Esophagus muscularis mucosa (tissue), 4 donors: Measurements from ENCODE around the gene DUSP21.

Experiments
- CTCF ChIP-seq, 3 experiments: fragments of 200-600 bp in 2 of 3; fragments of 450-650 bp in 1 of 3; sonication (generic) in 2 of 3; IDR thresholded peaks; one replicate each; pipeline ENCODE4 v1.5.1; 2017 to 2019; ENCODE audit warnings: antibody characterized with exemption in 3 of 3, mild to moderate bottlenecking in 2 of 3, moderate library complexity in 1 of 3
- EP300 ChIP-seq: sonication (generic); formaldehyde crosslinking; IDR thresholded peaks from one replicate; pipeline ENCODE4 v1.6.1; 2017; ENCODE audit warnings: antibody characterized with exemption
- POLR2A ChIP-seq: fragments of 450-650 bp; IDR thresholded peaks from one replicate; pipeline ENCODE4 v1.6.1; 2017; ENCODE audit warnings: antibody characterized with exemption, moderate library complexity, mild to moderate bottlenecking, low read depth
- POLR2AphosphoS5 ChIP-seq, 2 donors: sonication (generic); formaldehyde crosslinking; IDR thresholded peaks; one replicate each; pipeline ENCODE4 v1.6.1; 2017; ENCODE audit warnings: antibody characterized with exemption in 2 of 2

DNA sequence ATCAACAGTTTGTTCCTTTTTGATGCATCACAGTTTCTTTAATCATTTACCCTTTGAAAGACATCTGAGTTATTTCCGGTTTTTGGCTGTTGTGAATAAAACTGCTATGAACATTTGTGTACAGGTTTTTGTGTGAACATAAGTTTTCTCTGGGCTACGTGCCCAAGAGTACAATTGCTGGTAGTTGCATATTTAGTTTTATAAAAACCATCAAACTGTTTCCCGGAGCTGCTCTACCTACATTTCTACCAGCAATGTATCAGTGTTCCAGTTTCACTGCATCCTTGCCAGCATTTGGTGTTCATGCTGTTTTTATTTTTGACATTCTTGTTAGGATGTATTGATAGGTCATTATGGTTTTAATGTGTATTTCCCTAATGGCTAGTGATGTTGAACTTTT, 46.4 kb downstream of the DUSP21 start:
- no peak for TF ChIP-seq POLR2AphosphoS5 (IDR thresholded peaks at IDR 0.05)
- no peak for TF ChIP-seq CTCF (IDR thresholded peaks at IDR 0.05)
- no peak for TF ChIP-seq POLR2A
- TF ChIP-seq EP300, result no peak
